AG09319 (cell line): ENCODE data around the gene IP6K3.

ENCODE experiments used
- DNase-seq: peaks from one replicate; pipeline ENCODE4 v3.0.0-alpha.2; 2010; ENCODE audit warnings: low read depth; ENCODE audit errors: extremely low read depth
- CTCF ChIP-seq: IDR thresholded peaks from 2 replicates; pipeline ENCODE4 v1.5.1; 2011; ENCODE audit warnings: low read depth, mild to moderate bottlenecking, inconsistent platforms, low read length, moderate library complexity

Gene IP6K3

GRCh38 chr6:33692760-33693158 is 53.9 kb downstream of the IP6K3 start:
- TF ChIP-seq CTCF: no peak
- DNase-seq: no peak

- no peak for TF ChIP-seq CTCF
- DNase-seq: no peak
Observed at GRCh38 chr6:33692078-33692759, 54.5 kb downstream of the IP6K3 start.

GRCh38 chr6:33691456-33692077 is 55.1 kb downstream of the IP6K3 start:
- DNase-seq: no peak
- TF ChIP-seq CTCF: no peak

GRCh38 chr6:33690766-33691165 is 55.9 kb downstream of the IP6K3 start:
- no peak for TF ChIP-seq CTCF
- no peak for DNase-seq

- TF ChIP-seq CTCF: no peak
- no peak for DNase-seq
Observed at GRCh38 chr6:33689879-33690278, 56.8 kb downstream of the IP6K3 start.

GRCh38 chr6:33689148-33689494 is 57.6 kb downstream of the IP6K3 start:
- no peak for TF ChIP-seq CTCF
- DNase-seq: no peak

- TF ChIP-seq CTCF: no peak
- no peak for DNase-seq
Observed at GRCh38 chr6:33688451-33689147, 58.1 kb downstream of the IP6K3 start.
